ENCODE data around the gene DDR1.
"Not testable (repeated sequence)": the region's sequence is repeated elsewhere in the genome, so short reads cannot be mapped to it uniquely, and the experiment has no call there.

Gene DDR1

GRCh38 chr6:30894381-30894780 lies 10.1 kb downstream of the DDR1 start:
- DNase-seq (ENCODE audit: low read depth in 2 of 2), result no peak

- no peak for DNase-seq (ENCODE audit: low read depth in 2 of 2)
Measured at GRCh38 chr6:30894935-30895334, 10.6 kb downstream of the DDR1 start.

- DNase-seq (ENCODE audit: low read depth in 2 of 2), result no peak
Measured at GRCh38 chr6:30895343-30895742, 11.0 kb downstream of the DDR1 start.

- no peak for DNase-seq (ENCODE audit: low read depth in 2 of 2)
Measured at GRCh38 chr6:30896541-30896940, 12.2 kb downstream of the DDR1 start.

- no peak for DNase-seq (ENCODE audit: low read depth in 2 of 2)
Measured at GRCh38 chr6:30897882-30898281, 13.6 kb downstream of the DDR1 start.

GRCh38 chr6:30898750-30899360 lies 14.5 kb downstream of the DDR1 start:
- no peak for DNase-seq (ENCODE audit: low read depth in 2 of 2)

GRCh38 chr6:30900863-30901417 lies 16.6 kb downstream of the DDR1 start:
- DNase-seq (ENCODE audit: low read depth in 2 of 2), result no peak

GRCh38 chr6:30901436-30901835 lies 17.1 kb downstream of the DDR1 start:
- DNase-seq (ENCODE audit: low read depth in 2 of 2), result no peak

GRCh38 chr6:30902196-30902595 lies 17.9 kb downstream of the DDR1 start:
- DNase-seq (ENCODE audit: low read depth in 2 of 2), result not testable (repeated sequence)

GRCh38 chr6:30902709-30903108 lies 18.4 kb downstream of the DDR1 start:
- DNase-seq (ENCODE audit: low read depth in 2 of 2), result no peak

- no peak for DNase-seq (ENCODE audit: low read depth in 2 of 2)
Measured at GRCh38 chr6:30903236-30903635, 18.9 kb downstream of the DDR1 start.

- DNase-seq (ENCODE audit: low read depth in 2 of 2), result not testable (repeated sequence)
Measured at GRCh38 chr6:30907290-30907757, 23.0 kb downstream of the DDR1 start.

- DNase-seq (ENCODE audit: low read depth in 2 of 2), result peak; percentile 93 to 94
Measured at GRCh38 chr6:30907758-30908591, 23.7 kb downstream of the DDR1 start, which contains the start of gene GTF2H4. TSS of gene GTF2H4 (plus strand) at chr6:30908207.

- DNase-seq (ENCODE audit: low read depth in 2 of 2), result no peak
Measured at GRCh38 chr6:30908700-30909099, 24.4 kb downstream of the DDR1 start.

- DNase-seq (ENCODE audit: low read depth in 2 of 2), result not testable (repeated sequence)
Measured at GRCh38 chr6:30910473-30910872, 26.2 kb downstream of the DDR1 start.

- no peak for DNase-seq (ENCODE audit: low read depth in 2 of 2)
Measured at GRCh38 chr6:30912746-30913520, 28.6 kb downstream of the DDR1 start.

GRCh38 chr6:30913721-30914075 lies 29.4 kb downstream of the DDR1 start:
- no peak for DNase-seq (ENCODE audit: low read depth in 2 of 2)

- peak; percentile 74 to 76 for DNase-seq (ENCODE audit: low read depth in 2 of 2)
Measured at GRCh38 chr6:30914076-30914853, 29.9 kb downstream of the DDR1 start, which contains the start of gene VARS2. TSS of gene VARS2 (plus strand) at chr6:30914238. CDS start at chr6:30914837, 599 bp downstream.

- no peak for DNase-seq (ENCODE audit: low read depth in 2 of 2)
Measured at GRCh38 chr6:30914854-30915590, 30.7 kb downstream of the DDR1 start.

GRCh38 chr6:30915591-30915946 lies 31.2 kb downstream of the DDR1 start:
- DNase-seq (ENCODE audit: low read depth in 2 of 2), result no peak

- no peak for DNase-seq (ENCODE audit: low read depth in 2 of 2)
Measured at GRCh38 chr6:30917041-30917440, 32.7 kb downstream of the DDR1 start.

All from activated CD4-positive, alpha-beta T cell treated with anti-CD3 and anti-CD28 coated beads for 24 hours (primary cell).